Colon (tissue), 2 donors: ENCODE results near the gene CYFIP2.

Experiments
- FAIRE-seq: peaks from 2 replicates; lab custom pipeline; 2012; peaks lifted over from hg19 to GRCh38; lab: Jason Lieb, UNC
- donor health status: control.
- donor health status: control.

Gene CYFIP2

GRCh38 chr5:157359356-157360055, 93.6 kb downstream of the CYFIP2 start:
- FAIRE-seq: no peak

- FAIRE-seq: no peak
Measured at GRCh38 chr5:157362012-157362411, 96.1 kb downstream of the CYFIP2 start.

- FAIRE-seq: no peak
Measured at GRCh38 chr5:157362502-157362901, 96.6 kb downstream of the CYFIP2 start.

GRCh38 chr5:157362982-157363381, 97.1 kb downstream of the CYFIP2 start:
- no peak for FAIRE-seq

- FAIRE-seq: no peak
Measured at GRCh38 chr5:157365732-157366131, 99.8 kb downstream of the CYFIP2 start.

GRCh38 chr5:157366741-157367674, 101.1 kb downstream of the CYFIP2 start:
- no peak for FAIRE-seq

- no peak for FAIRE-seq
Measured at GRCh38 chr5:157369507-157369906, 103.6 kb downstream of the CYFIP2 start.

GRCh38 chr5:157370967-157371366, 105.0 kb downstream of the CYFIP2 start:
- FAIRE-seq: no peak

- FAIRE-seq: no peak
Measured at GRCh38 chr5:157371655-157372471, 105.9 kb downstream of the CYFIP2 start.

GRCh38 chr5:157372472-157372822, 106.5 kb downstream of the CYFIP2 start:
- FAIRE-seq: no peak

GRCh38 chr5:157378509-157378908, 112.6 kb downstream of the CYFIP2 start:
- FAIRE-seq: no peak

GRCh38 chr5:157379983-157380382, 114.1 kb downstream of the CYFIP2 start:
- no peak for FAIRE-seq

GRCh38 chr5:157381746-157382145, 115.8 kb downstream of the CYFIP2 start:
- no peak for FAIRE-seq

GRCh38 chr5:157382996-157383800, 117.3 kb downstream of the CYFIP2 start:
- no peak for FAIRE-seq

- no peak for FAIRE-seq
Measured at GRCh38 chr5:157384971-157385709, 119.2 kb downstream of the CYFIP2 start.

- peak; percentile 87 for FAIRE-seq
Measured at GRCh38 chr5:157387041-157387563, 121.2 kb downstream of the CYFIP2 start.

GRCh38 chr5:157387683-157388093, 121.8 kb downstream of the CYFIP2 start:
- FAIRE-seq: no peak

GRCh38 chr5:157388111-157388710, 122.3 kb downstream of the CYFIP2 start:
- no peak for FAIRE-seq

- no peak for FAIRE-seq
Measured at GRCh38 chr5:157389103-157389502, 123.2 kb downstream of the CYFIP2 start.

GRCh38 chr5:157390133-157390532, 124.2 kb downstream of the CYFIP2 start:
- no peak for FAIRE-seq
